Suppressor macrophage treated with lipopolysaccharide for 4 hours (primary cell): ENCODE data around the gene SWI5.

Source experiments
- DNase-seq: peaks from one replicate; pipeline ENCODE4 v3.0.0-alpha.2; 2020

Gene SWI5

GRCh38 chr9:128252317-128253139 is 23.5 kb upstream of the SWI5 start:
- no peak for DNase-seq

GRCh38 chr9:128253140-128253990 is 22.7 kb upstream of the SWI5 start:
- no peak for DNase-seq

GRCh38 chr9:128253991-128254346 is 22.1 kb upstream of the SWI5 start:
- DNase-seq: no peak

- DNase-seq: no peak
Measured at GRCh38 chr9:128254362-128254761, 21.7 kb upstream of the SWI5 start.

- DNase-seq: peak; percentile 69
Measured at GRCh38 chr9:128254855-128255759, 21.0 kb upstream of the SWI5 start.

- no peak for DNase-seq
Measured at GRCh38 chr9:128257086-128257825, 18.8 kb upstream of the SWI5 start.

- no peak for DNase-seq
Measured at GRCh38 chr9:128257907-128258306, 18.2 kb upstream of the SWI5 start.

GRCh38 chr9:128258326-128258725 is 17.8 kb upstream of the SWI5 start:
- DNase-seq: no peak

GRCh38 chr9:128259156-128259555 is 16.9 kb upstream of the SWI5 start:
- DNase-seq: no peak

GRCh38 chr9:128260340-128260739 is 15.7 kb upstream of the SWI5 start:
- DNase-seq: no peak

- DNase-seq: no peak
Measured at GRCh38 chr9:128262687-128263086, 13.4 kb upstream of the SWI5 start.

- DNase-seq: no peak
Measured at GRCh38 chr9:128265348-128265847, 10.7 kb upstream of the SWI5 start.

- DNase-seq: no peak
Measured at GRCh38 chr9:128266868-128267590, 9.0 kb upstream of the SWI5 start.

GRCh38 chr9:128271112-128271511 is 5.0 kb upstream of the SWI5 start:
- no peak for DNase-seq

- DNase-seq: no peak
Measured at GRCh38 chr9:128271512-128271911, 4.6 kb upstream of the SWI5 start.

- DNase-seq: no peak
Measured at GRCh38 chr9:128274245-128274644, 1.8 kb upstream of the SWI5 start.

GRCh38 chr9:128275198-128276007 is 673 bp upstream of the SWI5 start, which contains the start of gene GOLGA2:
Gene GOLGA2 (minus strand): TSS chr9:128276007. CDS start chr9:128275976, 31 bp downstream.
- DNase-seq: peak; percentile 20

GRCh38 chr9:128276574-128277270 is 646 bp downstream of the SWI5 start:
- DNase-seq: no peak
